H9 (cell line): ENCODE measurements around the gene MSX2. TPM values are rescaled to one million over a fixed set of nuclear protein-coding genes. Genes with fewer than 3 reads are reported as not detected.

ENCODE experiments used
- DNase-seq: peaks from one replicate; pipeline ENCODE4 v3.0.0-alpha.2; 2017
- H2AFZ ChIP-seq: one replicate; pipeline ENCODE4 v1.6.1; 2013; ENCODE audit warnings: mild to moderate bottlenecking, low read length, control low read depth, moderate library complexity
- H2AK5ac ChIP-seq: 2 replicates; pipeline ENCODE4 v1.6.1; 2013; ENCODE audit warnings: low read length, control low read depth, mixed read lengths; ENCODE audit not compliant: insufficient read length
- H2BK120ac ChIP-seq: one replicate; pipeline ENCODE4 v1.6.1; 2013; ENCODE audit warnings: low read depth, mild to moderate bottlenecking, low read length, control low read depth, inconsistent platforms; ENCODE audit not compliant: poor library complexity, severe bottlenecking
- H2BK12ac ChIP-seq: 2 replicates; pipeline ENCODE4 v1.6.1; 2013; ENCODE audit warnings: low read length, control low read depth, mixed read lengths, low read depth; ENCODE audit not compliant: insufficient read length
- H2BK15ac ChIP-seq: 2 replicates; pipeline ENCODE4 v1.6.1; 2013; ENCODE audit warnings: low read depth, low read length, control low read depth
- H2BK20ac ChIP-seq: one replicate; pipeline ENCODE4 v1.6.1; 2013; ENCODE audit warnings: low read depth, mild to moderate bottlenecking, low read length, control low read depth, inconsistent platforms; ENCODE audit not compliant: poor library complexity, severe bottlenecking
- H2BK5ac ChIP-seq: 2 replicates; pipeline ENCODE4 v1.6.1; 2013; ENCODE audit warnings: low read length, control low read depth, mixed read lengths; ENCODE audit not compliant: insufficient read length
- H3K14ac ChIP-seq: 2 replicates; pipeline ENCODE4 v1.6.1; 2013; ENCODE audit warnings: low read length, control low read depth; ENCODE audit not compliant: insufficient read depth
- H3K18ac ChIP-seq: 2 replicates; pipeline ENCODE4 v1.6.1; 2013; ENCODE audit warnings: low read depth, mild to moderate bottlenecking, mixed read lengths, low read length, control low read depth; ENCODE audit not compliant: insufficient read length
- H3K23ac ChIP-seq: 2 replicates; pipeline ENCODE4 v1.6.1; 2013; ENCODE audit warnings: low read length, control low read depth, mixed read lengths, low read depth; ENCODE audit not compliant: insufficient read length
- H3K23me2 ChIP-seq: 2 replicates; pipeline ENCODE4 v1.6.1; 2013; ENCODE audit warnings: low read depth, mild to moderate bottlenecking, mixed read lengths, low read length, control low read depth; ENCODE audit not compliant: insufficient read length, poor library complexity, severe bottlenecking
- H3K27ac ChIP-seq: 2 replicates; pipeline ENCODE4 v1.5.1; 2013; ENCODE audit warnings: low read length, control low read depth, mixed read lengths, low read depth; ENCODE audit not compliant: insufficient read length
- H3K27me3 ChIP-seq: 2 replicates; pipeline ENCODE4 v1.6.1; 2013; ENCODE audit warnings: low read length, control low read depth, inconsistent platforms; ENCODE audit not compliant: insufficient read depth
- H3K4ac ChIP-seq: 2 replicates; pipeline ENCODE4 v1.6.1; 2013; ENCODE audit warnings: low read depth, mild to moderate bottlenecking, control low read depth, inconsistent platforms, low read length, moderate library complexity
- H3K4me1 ChIP-seq: 2 replicates; pipeline ENCODE4 v1.6.1; 2013; ENCODE audit warnings: low read length, control low read depth, inconsistent platforms; ENCODE audit not compliant: insufficient read depth
- H3K4me2 ChIP-seq: 2 replicates; pipeline ENCODE4 v1.6.1; 2013; ENCODE audit warnings: low read length, control low read depth, mixed read lengths; ENCODE audit not compliant: insufficient read length, insufficient read depth
- H3K56ac ChIP-seq: 2 replicates; pipeline ENCODE4 v1.6.1; 2013; ENCODE audit warnings: low read depth, mild to moderate bottlenecking, mixed read lengths, low read length, control low read depth; ENCODE audit not compliant: insufficient read length
- H3K79me1 ChIP-seq: 2 replicates; pipeline ENCODE4 v1.6.1; 2013; ENCODE audit warnings: low read depth, mild to moderate bottlenecking, moderate library complexity, low read length, control low read depth, inconsistent platforms; ENCODE audit not compliant: insufficient read depth, poor library complexity, severe bottlenecking
- H3K79me2 ChIP-seq: 2 replicates; pipeline ENCODE4 v1.6.1; 2013; ENCODE audit warnings: low read length, control low read depth, inconsistent platforms; ENCODE audit not compliant: insufficient read depth
- H3K9ac ChIP-seq: 2 replicates; pipeline ENCODE4 v1.6.1; 2013; ENCODE audit warnings: low read length, control low read depth, mixed read lengths; ENCODE audit not compliant: insufficient read length; ENCODE audit errors: extremely low read depth
- H3K9me3 ChIP-seq: one replicate; pipeline ENCODE4 v1.6.1; 2013; ENCODE audit warnings: low read depth, low read length, inconsistent platforms; ENCODE audit not compliant: control insufficient read depth
- H3T11ph ChIP-seq: one replicate; pipeline ENCODE4 v1.6.1; 2013; ENCODE audit warnings: mild to moderate bottlenecking, low read length, control low read depth, inconsistent platforms
- H4K20me1 ChIP-seq: one replicate; pipeline ENCODE4 v1.6.1; 2013; ENCODE audit not compliant: control insufficient read depth, insufficient read length, insufficient read depth
- H4K5ac ChIP-seq: 2 replicates; pipeline ENCODE4 v1.6.1; 2013; ENCODE audit warnings: low read depth, mild to moderate bottlenecking, mixed read lengths, low read length, control low read depth; ENCODE audit not compliant: insufficient read length
- H4K8ac ChIP-seq: replicated peaks from 2 replicates; pipeline ENCODE4 v1.6.1; 2013; ENCODE audit warnings: low read length, control low read depth, mixed read lengths, low read depth; ENCODE audit not compliant: insufficient read length
- H4K91ac ChIP-seq: 2 replicates; pipeline ENCODE4 v1.6.1; 2013; ENCODE audit warnings: low read depth, mild to moderate bottlenecking, moderate library complexity, mixed read lengths, low read length, control low read depth; ENCODE audit not compliant: insufficient read length
- H3K27ac Mint-ChIP-seq, 3 experiments: 2 replicates in 2 of 3; 3 replicates in 1 of 3; pipeline ENCODE4 v1.8.0; 2020 to 2021; ENCODE audit warnings: mixed read lengths in 3 of 3, mild to moderate bottlenecking in 1 of 3, moderate library complexity in 1 of 3
- H3K27me3 Mint-ChIP-seq: 2 replicates; pipeline ENCODE4 v1.8.0; 2021; ENCODE audit warnings: low read depth, mild to moderate bottlenecking, moderate library complexity, mixed read lengths
- H3K36me3 Mint-ChIP-seq, 3 experiments: 2 replicates in 2 of 3; 3 replicates in 1 of 3; pipeline ENCODE4 v1.8.0; 2020 to 2021; ENCODE audit warnings: low read depth in 3 of 3, mixed read lengths in 3 of 3; ENCODE audit not compliant: insufficient read depth in 1 of 3
- H3K4me1 Mint-ChIP-seq, 2 experiments: 2 replicates each; pipeline ENCODE4 v1.8.0; 2020; ENCODE audit warnings: mixed read lengths in 2 of 2
- H3K4me3 Mint-ChIP-seq, 2 experiments: 2 replicates in 1 of 2; 3 replicates in 1 of 2; pipeline ENCODE4 v1.8.0; 2020 to 2021; ENCODE audit warnings: mild to moderate bottlenecking in 2 of 2, mixed read lengths in 2 of 2, moderate library complexity in 1 of 2
- H3K9me3 Mint-ChIP-seq, 2 experiments: 2 replicates in 1 of 2; 3 replicates in 1 of 2; pipeline ENCODE4 v1.8.0; 2020; ENCODE audit warnings: mild to moderate bottlenecking in 2 of 2, mixed read lengths in 2 of 2, moderate library complexity in 1 of 2
- WGBS: extraction: QIAGEN DNeasy Blood & Tissue Kit; methylation state at CpG from one replicate; pipeline ENCODE4 v1.1.7; 2013; ENCODE audit warnings: missing lambda C conversion rate, low lambda C conversion rate, mixed read lengths; ENCODE audit not compliant: insufficient read length; ENCODE audit errors: extremely low coverage; 5-methylcytosine and 5-hydroxymethylcytosine counted together
- long read RNA-seq: library from polyadenylated mRNA; unstranded; transcript quantifications from one replicate; pipeline ENCODE4 v2.0.0, GENCODE V29; 2020
- total RNA-seq: library from RNA; stranded (reverse); gene quantifications from 2 replicates; pipeline ENCODE4 v1.2.1, GENCODE V29; 2021
- TF ChIP-seq, protein P1 (sequence below): fragments of 200-600 bp; sonication (generic); conservative IDR thresholded peaks from 3 replicates; pipeline ENCODE4 v1.8.0; 2021; ENCODE audit warnings: antibody characterized with exemption, mild to moderate bottlenecking

MSX2 gene
- 0.35 and 0.42 TPM in 2 replicates for total RNA-seq
- long read RNA-seq = 0 reads

DNA sequence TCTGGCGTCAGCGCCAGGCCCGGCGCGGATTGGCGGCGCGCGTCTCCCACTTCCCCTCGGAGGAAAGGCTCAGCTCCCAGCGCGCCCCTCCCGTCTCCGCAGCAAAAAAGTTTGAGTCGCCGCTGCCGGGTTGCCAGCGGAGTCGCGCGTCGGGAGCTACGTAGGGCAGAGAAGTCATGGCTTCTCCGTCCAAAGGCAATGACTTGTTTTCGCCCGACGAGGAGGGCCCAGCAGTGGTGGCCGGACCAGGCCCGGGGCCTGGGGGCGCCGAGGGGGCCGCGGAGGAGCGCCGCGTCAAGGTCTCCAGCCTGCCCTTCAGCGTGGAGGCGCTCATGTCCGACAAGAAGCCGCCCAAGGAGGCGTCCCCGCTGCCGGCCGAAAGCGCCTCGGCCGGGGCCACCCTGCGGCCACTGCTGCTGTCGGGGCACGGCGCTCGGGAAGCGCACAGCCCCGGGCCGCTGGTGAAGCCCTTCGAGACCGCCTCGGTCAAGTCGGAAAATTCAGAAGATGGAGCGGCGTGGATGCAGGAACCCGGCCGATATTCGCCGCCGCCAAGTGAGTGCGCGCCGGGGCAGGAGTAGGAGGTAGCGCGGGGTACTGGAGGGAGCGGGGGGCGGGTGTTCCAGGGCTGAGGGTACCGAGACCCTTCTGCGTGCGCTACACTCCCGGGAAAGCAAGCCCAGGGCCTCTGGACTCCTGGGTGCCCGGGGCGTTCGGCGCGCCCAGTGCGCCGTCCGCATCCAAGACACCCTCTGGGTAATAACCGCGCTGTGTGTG lies at the start of gene MSX2:
Gene MSX2 (plus strand): TSS at position 99 of the 777 bp plus-strand sequence. CDS start 78 bp downstream, at position 177.
- no peaks in the 10 kb centered on the region; a peak in 2 of 5 replicates for H3K9me3 Mint-ChIP-seq

More for the DNA sequence above, at the start of gene MSX2:
- H3K36me3 Mint-ChIP-seq = peaks cover 0 to 1% (median 0%) of the 10 kb centered on the region in 3 experiments; a peak in 2 of 7 replicates
- WGBS = no CpG with 5 or more reads among the region's 87 CpGs
- H3K18ac ChIP-seq = no peak within 1 kb of the TSS
- peaks cover 2% of the 10 kb centered on the region; the same call in 1 of the 2 replicates for H3K4me1 ChIP-seq
- H3K4me3 Mint-ChIP-seq = peak within 1 kb of the TSS; percentile 56 to 80
- H3K23ac ChIP-seq = no peak within 1 kb of the TSS
- no peak within 1 kb of the TSS for H4K5ac ChIP-seq
- H3K27me3 ChIP-seq = peaks cover 87% of the 10 kb centered on the region
- no peak within 1 kb of the TSS for H4K8ac ChIP-seq
- no peak within 1 kb of the TSS for H3T11ph ChIP-seq
- DNase-seq = peak; percentile 91
- no peaks in the 10 kb centered on the region for H3K9me3 ChIP-seq
- H4K20me1 ChIP-seq = no peaks in the 10 kb centered on the region
- H3K56ac ChIP-seq = no peak within 1 kb of the TSS
- TF ChIP-seq, protein P1, sequence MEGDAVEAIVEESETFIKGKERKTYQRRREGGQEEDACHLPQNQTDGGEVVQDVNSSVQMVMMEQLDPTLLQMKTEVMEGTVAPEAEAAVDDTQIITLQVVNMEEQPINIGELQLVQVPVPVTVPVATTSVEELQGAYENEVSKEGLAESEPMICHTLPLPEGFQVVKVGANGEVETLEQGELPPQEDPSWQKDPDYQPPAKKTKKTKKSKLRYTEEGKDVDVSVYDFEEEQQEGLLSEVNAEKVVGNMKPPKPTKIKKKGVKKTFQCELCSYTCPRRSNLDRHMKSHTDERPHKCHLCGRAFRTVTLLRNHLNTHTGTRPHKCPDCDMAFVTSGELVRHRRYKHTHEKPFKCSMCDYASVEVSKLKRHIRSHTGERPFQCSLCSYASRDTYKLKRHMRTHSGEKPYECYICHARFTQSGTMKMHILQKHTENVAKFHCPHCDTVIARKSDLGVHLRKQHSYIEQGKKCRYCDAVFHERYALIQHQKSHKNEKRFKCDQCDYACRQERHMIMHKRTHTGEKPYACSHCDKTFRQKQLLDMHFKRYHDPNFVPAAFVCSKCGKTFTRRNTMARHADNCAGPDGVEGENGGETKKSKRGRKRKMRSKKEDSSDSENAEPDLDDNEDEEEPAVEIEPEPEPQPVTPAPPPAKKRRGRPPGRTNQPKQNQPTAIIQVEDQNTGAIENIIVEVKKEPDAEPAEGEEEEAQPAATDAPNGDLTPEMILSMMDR = no peak
- no peak within 1 kb of the TSS for H3K27ac ChIP-seq
- no peak within 1 kb of the TSS for H2BK5ac ChIP-seq
- no peak within 1 kb of the TSS for H2AK5ac ChIP-seq
- H2BK20ac ChIP-seq = no peak within 1 kb of the TSS
- peak within 1 kb of the TSS; percentile 82 for H3K4me2 ChIP-seq
- 0 out of 2 replicates have a peak within 1 kb of the TSS, but pooled peaks have one; percentile 1 for H3K14ac ChIP-seq
- H4K91ac ChIP-seq = no peak within 1 kb of the TSS
- H2AFZ ChIP-seq = no peak within 1 kb of the TSS
- no peak within 1 kb of the TSS for H2BK120ac ChIP-seq
- H3K27me3 Mint-ChIP-seq = peaks cover 97% of the 10 kb centered on the region
- peaks cover 25% of the 10 kb centered on the region for H3K23me2 ChIP-seq
- no peaks in the 10 kb centered on the region for H3K79me2 ChIP-seq
- no peak within 1 kb of the TSS for H3K4ac ChIP-seq
- no peak within 1 kb of the TSS for H2BK15ac ChIP-seq
- H3K4me1 Mint-ChIP-seq = peaks cover 39 to 63% of the 10 kb centered on the region in 2 experiments
- H3K9ac ChIP-seq = no peak within 1 kb of the TSS
- H3K79me1 ChIP-seq = no peaks in the 10 kb centered on the region
- no peak within 1 kb of the TSS for H3K27ac Mint-ChIP-seq
- no peak within 1 kb of the TSS for H2BK12ac ChIP-seq
